COLO668 (cell line): ENCODE results near the gene CYP2C19.
"Not testable (repeated sequence)": the region's sequence is repeated elsewhere in the genome, so short reads cannot be mapped to it uniquely, and the experiment has no call there.

Experiments
- DNase-seq: peaks from one replicate; lab custom pipeline; 2025; ENCODE audit not compliant: unreplicated experiment; lab: John Stamatoyannopoulos, UW

Gene CYP2C19

DNA sequence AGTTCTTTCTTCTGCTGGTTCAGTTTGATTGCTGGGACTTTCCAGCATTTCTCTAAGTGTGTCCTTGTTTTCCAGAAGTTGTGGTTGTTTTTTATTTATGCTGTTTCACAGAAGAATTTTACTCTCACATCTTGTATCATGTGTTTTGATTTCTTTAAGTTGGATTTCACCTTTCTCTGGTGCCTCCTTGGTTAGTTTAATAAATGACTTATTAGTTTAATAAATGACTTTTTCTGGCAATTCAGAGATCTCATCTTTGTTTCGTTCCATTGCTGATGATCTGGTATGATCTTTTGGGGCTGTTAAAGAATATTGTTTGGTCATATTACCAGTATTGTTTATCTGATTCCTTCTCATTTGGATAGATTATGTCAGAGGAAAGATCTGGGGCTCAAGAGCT lies 116.2 kb downstream of the CYP2C19 start:
- no peak for DNase-seq

DNA sequence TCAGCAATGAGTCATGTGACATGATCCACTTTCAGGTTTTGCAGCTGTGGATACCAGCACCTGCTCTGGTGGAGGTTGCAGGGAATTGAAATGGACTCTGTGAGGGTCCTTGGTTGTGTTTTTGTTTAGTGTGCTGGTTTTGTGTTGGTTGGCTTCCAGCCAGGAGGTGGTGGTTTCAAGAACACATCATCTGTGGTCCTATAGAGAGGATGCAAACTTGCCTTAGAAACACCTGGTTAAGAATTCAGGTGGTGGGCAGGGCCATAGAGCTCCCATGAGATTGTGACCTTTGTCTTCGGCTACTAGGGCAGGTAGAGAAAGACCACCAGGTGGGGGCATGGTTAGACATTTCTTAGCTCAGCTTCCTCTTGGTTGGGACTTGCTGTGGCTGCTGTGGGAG lies 116.7 kb downstream of the CYP2C19 start:
- DNase-seq, result peak; percentile 12

- no peak for DNase-seq
Observed at GRCh38 chr10:94889123-94889522, 126.6 kb downstream of the CYP2C19 start.

GRCh38 chr10:94890264-94891022 lies 128.0 kb downstream of the CYP2C19 start:
- no peak for DNase-seq

DNA sequence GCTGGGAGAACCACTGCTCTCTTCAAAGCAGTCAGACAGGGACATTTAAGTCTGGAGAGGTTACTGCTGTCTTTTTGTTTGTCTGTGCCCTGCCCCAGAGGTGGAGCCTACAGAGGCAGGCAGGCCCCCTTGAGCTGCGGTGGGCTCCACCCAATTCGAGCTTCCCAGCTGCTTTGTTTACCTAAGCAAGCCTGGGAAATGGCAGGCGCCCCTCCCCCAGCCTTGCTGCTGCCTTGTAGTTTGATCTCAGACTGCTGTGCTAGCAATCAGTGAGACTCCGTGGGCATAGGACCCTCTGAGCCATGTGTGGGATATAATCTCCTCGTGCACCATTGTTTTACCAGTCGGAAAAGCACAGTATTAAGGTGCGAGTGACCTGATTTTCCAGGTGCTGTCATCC lies 135.9 kb downstream of the CYP2C19 start:
- not testable (repeated sequence) for DNase-seq

DNA sequence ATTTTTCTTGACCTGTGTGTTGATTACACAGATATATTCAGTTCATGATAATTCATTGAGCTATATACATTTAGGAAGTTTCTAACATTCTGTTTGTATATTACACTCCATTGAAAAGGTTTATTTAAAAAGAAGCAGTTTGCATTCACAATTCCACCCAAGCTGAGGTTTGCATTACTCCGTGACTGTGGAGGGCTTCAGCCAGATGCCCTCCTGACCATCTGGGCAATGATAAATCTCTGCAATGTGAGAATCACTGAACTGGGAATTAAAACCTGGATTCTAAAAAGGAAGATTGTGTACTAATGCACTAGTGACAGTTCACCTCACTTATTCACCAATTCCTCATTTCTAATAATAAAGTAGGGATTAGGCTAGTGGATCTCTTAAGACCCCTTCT lies 139.6 kb downstream of the CYP2C19 start:
- no peak for DNase-seq

GRCh38 chr10:94902570-94902969 lies 140.1 kb downstream of the CYP2C19 start:
- no peak for DNase-seq
